Spleen (tissue), 7 donors: ENCODE measurements around the gene TMEM135.

Source experiments
- CTCF ChIP-seq, 11 experiments: fragments of 200-600 bp in 7 of 11; fragments of 450-650 bp in 4 of 11; sonication (generic) in 4 of 11; IDR thresholded peaks in 8 of 11; conservative IDR thresholded peaks in 3 of 11; 1 replicate in 7 of 11; 2 replicates in 4 of 11; pipeline versions ENCODE4 v1.4.0 to v1.8.0; 2016 to 2021; ENCODE audit warnings: antibody characterized with exemption in 11 of 11, inconsistent platforms in 4 of 11, mild to moderate bottlenecking in 1 of 11
- POLR2A ChIP-seq, 3 donors: fragments of 450-650 bp; IDR thresholded peaks; one replicate each; pipeline ENCODE4 v1.5.1; 2017; ENCODE audit warnings: antibody characterized with exemption in 3 of 3, mild to moderate bottlenecking in 1 of 3
- donor health status: DM: no; HTN: no; CAD: no; lungs with moderate emphysema.
- donor health status: DM: no; HTN: no; CAD: no.
- donor health status: DM: no; HTN: no; CAD: no.

- no peak for TF ChIP-seq CTCF (IDR thresholded peaks at IDR 0.05 in 8 of 11, conservative IDR thresholded peaks at IDR 0.05 in 3 of 11)
- no peak for TF ChIP-seq POLR2A (IDR thresholded peaks at IDR 0.05)
Measured at GRCh38 chr11:86999388-86999787, 38.3 kb upstream of the TMEM135 start.
